ENCODE results near the gene AVP.

The AVP gene

GRCh38 chr20:3045816-3046676, 38.5 kb downstream of the AVP start, which contains the start of gene MRPS26:
Gene MRPS26 (plus strand): TSS chr20:3046052. CDS start chr20:3046069, 17 bp downstream.
- intact Hi-C loops (cut with DNase I; ENCODE audit: low total_unique reads) = no loop called here
- Histone ChIP-seq H3K4me1 (peaks cover 0 to 46% (median 33%) of the 10 kb centered on the region in 4 donors), H3K27ac (peak within 1 kb of the TSS; percentile 88 to 93)

DNA sequence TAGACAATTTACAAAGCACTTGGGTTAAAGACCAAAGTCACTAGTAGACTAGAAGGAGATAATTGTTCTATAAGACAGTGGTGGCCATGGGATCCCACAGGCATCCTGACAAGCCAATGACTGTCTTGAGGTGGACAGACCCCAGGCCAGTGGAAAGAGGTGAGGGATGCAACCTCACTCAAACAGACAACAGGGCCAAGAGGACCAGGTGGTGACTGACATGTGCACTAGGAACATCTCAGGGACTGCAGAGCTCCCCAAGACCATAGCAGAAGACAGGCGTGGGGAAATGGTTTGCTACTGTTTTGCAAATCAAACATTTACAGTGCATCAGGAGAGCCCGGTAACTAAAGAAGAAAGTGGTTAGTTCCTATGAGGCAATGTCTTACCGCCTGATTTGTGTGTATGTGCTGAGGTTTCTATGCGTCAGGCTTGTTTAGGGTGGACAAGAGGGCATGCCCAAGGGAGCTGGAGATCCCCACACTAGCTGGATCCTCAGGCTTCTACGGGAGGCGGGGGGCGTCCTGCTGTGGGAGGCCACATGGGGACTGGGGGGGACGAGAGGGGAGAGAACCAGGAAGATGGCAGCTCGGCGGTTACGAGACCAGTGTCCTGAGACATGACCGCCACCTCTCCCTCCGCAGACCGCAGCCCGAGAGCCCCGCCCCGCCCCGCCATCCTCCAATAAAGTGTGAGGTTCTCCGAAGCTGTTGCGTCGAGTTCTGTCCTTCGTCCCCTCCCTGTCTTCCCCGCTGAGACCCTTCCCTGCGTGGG, 39.3 kb downstream of the AVP start:
- no peak for TF ChIP-seq CTCF (IDR thresholded peaks at IDR 0.05)
- Histone ChIP-seq H3K9me3 (no peaks in the 10 kb centered on the region), H3K4me1 (peaks cover 0 to 46% (median 33%) of the 10 kb centered on the region in 4 donors), H3K4me3 (peak overlapping the region; percentile 74 to 77), H3K27ac (peak overlapping the region; percentile 88 to 93), H3K36me3 (peaks cover 15 to 35% (median 26%) of the 10 kb centered on the region in 3 donors), H3K27me3 (no peaks in the 10 kb centered on the region)
- DNase-seq = peak; percentile 85 to 91
- intact Hi-C loops (cut with DNase I; ENCODE audit: low total_unique reads) = no loop called here

More at GRCh38 chr20:3045816-3046676, 38.5 kb downstream of the AVP start, which contains the start of gene MRPS26:
- TF ChIP-seq CTCF (IDR thresholded peaks at IDR 0.05) = no peak
- H3K36me3 ChIP-seq = peaks cover 15 to 31% (median 26%) of the 10 kb centered on the region in 3 donors
- H3K4me3 ChIP-seq = peak within 1 kb of the TSS; percentile 74 to 77
- H3K27me3 ChIP-seq = no peaks in the 10 kb centered on the region
- peak; percentile 91 to 93 for DNase-seq
- H3K9me3 ChIP-seq = no peaks in the 10 kb centered on the region

DNA sequence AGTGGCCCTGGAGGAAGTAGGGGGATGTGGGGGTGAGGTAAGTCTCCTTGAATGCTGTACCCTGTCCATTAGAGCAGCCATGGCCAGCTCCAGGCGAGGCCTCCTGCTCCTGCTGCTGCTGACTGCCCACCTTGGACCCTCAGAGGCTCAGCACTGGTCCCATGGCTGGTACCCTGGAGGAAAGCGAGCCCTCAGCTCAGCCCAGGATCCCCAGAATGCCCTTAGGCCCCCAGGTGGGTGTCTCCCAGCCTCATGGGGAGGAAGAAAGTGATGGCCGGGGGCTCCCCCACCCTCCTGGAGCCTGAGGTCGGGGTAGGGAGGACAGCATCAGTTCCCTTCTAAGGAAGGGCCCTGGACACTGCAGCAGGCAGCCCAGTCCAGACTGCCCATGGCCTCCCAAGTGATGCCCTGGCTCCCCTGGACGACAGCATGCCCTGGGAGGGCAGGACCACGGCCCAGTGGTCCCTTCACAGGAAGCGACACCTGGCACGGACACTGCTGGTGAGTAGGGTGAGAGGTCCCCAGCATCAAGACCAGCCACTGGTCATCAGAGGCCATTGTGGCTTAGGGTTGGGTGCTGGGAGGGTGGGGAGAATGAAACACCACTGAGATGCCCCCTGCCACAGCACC, 40.1 kb downstream of the AVP start:
- DNase-seq = no peak
- no peaks in the 10 kb centered on the region for H3K27me3 ChIP-seq
- intact Hi-C loops (cut with DNase I; ENCODE audit: low total_unique reads) = no loop called here
- peaks cover 18 to 35% (median 26%) of the 10 kb centered on the region in 3 donors for H3K36me3 ChIP-seq
- no peak overlapping the region for H3K4me3 ChIP-seq
- peak overlapping the region in 1 of 2 donors; percentile 88 for H3K27ac ChIP-seq
- peaks cover 0 to 46% (median 33%) of the 10 kb centered on the region in 4 donors for H3K4me1 ChIP-seq
- TF ChIP-seq CTCF (IDR thresholded peaks at IDR 0.05) = no peak
- H3K9me3 ChIP-seq = no peaks in the 10 kb centered on the region

DNA sequence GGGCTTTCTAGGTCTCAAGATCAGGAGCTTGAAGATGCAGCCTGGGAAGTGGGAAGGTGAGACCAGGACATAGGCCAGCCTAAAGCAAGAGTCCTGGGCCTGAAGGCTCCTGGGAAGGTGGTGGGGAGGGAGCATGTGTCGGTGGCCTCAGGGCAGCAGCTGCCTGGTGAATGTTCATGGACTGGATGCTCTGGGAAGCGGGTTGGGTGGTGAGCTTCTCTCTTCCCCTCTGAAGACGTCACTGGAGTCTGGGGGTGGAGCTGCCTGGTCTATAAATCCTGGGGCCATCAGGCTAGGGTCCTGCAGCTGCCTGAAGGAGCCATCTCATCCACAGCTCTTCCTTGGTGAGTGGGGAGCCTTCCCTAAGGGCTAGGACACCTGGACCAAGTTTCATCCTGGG, 41.2 kb downstream of the AVP start, which contains the start of gene GNRH2:
Gene GNRH2, plus strand, starts transcription at position 301 of the 400 bp plus-strand sequence. CDS start 793 bp downstream, outside the sequence.
- intact Hi-C loops (cut with DNase I; ENCODE audit: low total_unique reads) = no loop called here
- Histone ChIP-seq H3K4me1 (peaks cover 0 to 46% (median 33%) of the 10 kb centered on the region in 4 donors), H3K4me3 (no peak within 1 kb of the TSS), H3K27me3 (no peaks in the 10 kb centered on the region), H3K27ac (peak within 1 kb of the TSS; percentile 60 to 88), H3K9me3 (no peaks in the 10 kb centered on the region), H3K36me3 (peaks cover 20 to 35% (median 28%) of the 10 kb centered on the region in 3 donors)
- no peak for TF ChIP-seq CTCF (IDR thresholded peaks at IDR 0.05)
- DNase-seq = no peak

GRCh38 chr20:3042625-3043024, 41.9 kb downstream of the AVP start:
- H3K4me3 ChIP-seq = no peak overlapping the region
- peaks cover 0 to 41% (median 32%) of the 10 kb centered on the region in 4 donors for H3K4me1 ChIP-seq
- no peak for TF ChIP-seq CTCF (IDR thresholded peaks at IDR 0.05)
- H3K9me3 ChIP-seq = no peaks in the 10 kb centered on the region
- peak; percentile 56 to 85 for DNase-seq
- intact Hi-C loops (cut with DNase I; ENCODE audit: low total_unique reads) = no loop called here
- H3K27ac ChIP-seq = peak overlapping the region; percentile 60 to 68
- no peaks in the 10 kb centered on the region for H3K27me3 ChIP-seq
- peaks cover 21 to 35% (median 28%) of the 10 kb centered on the region in 3 donors for H3K36me3 ChIP-seq

All from tibial artery (tissue), 4 donors.